HEK293T (cell line): Measurements from ENCODE around the gene TRIM7.

Experiments used
- CTCF ChIA-PET: fragments of 350-600 bp; formaldehyde crosslinking; extraction: SDS; loops from one replicate; lab custom pipeline; 2021; ENCODE audit warnings: antibody characterized with exemption, inconsistent platforms; lab: Yijun Ruan, JAX
- POLR2A ChIA-PET: fragments of 350-600 bp; formaldehyde crosslinking; extraction: SDS; loops from one replicate; lab custom pipeline; 2020; ENCODE audit warnings: antibody characterized with exemption, inconsistent platforms; lab: Yijun Ruan, JAX
- DNase-seq: peaks from one replicate; pipeline ENCODE4 v3.0.0; 2012; ENCODE audit warnings: mixed read lengths; ENCODE audit errors: extremely low spot score
- ARNT ChIP-seq: fragments of 450-650 bp; IDR thresholded peaks from 2 replicates; pipeline ENCODE4 v1.6.1; 2017; ENCODE audit warnings: mild to moderate bottlenecking
- BHLHE40 ChIP-seq: fragments of 450-650 bp; IDR thresholded peaks from 2 replicates; pipeline ENCODE4 v1.6.1; 2016; ENCODE audit warnings: mild to moderate bottlenecking, moderate library complexity, borderline replicate concordance
- CTBP1 ChIP-seq: fragments of 450-650 bp; IDR thresholded peaks from 2 replicates; pipeline ENCODE4 v1.6.1; 2016; ENCODE audit warnings: borderline replicate concordance
- ELF4 ChIP-seq: fragments of 450-650 bp; IDR thresholded peaks from 2 replicates; pipeline ENCODE4 v1.6.1; 2017; ENCODE audit warnings: antibody characterized with exemption
- FOXA1 ChIP-seq: fragments of 450-650 bp; IDR thresholded peaks from 2 replicates; pipeline ENCODE4 v1.6.1; 2016; ENCODE audit warnings: mild to moderate bottlenecking
- FOXK2 ChIP-seq: fragments of 450-650 bp; IDR thresholded peaks from 2 replicates; pipeline ENCODE4 v1.6.1; 2016; ENCODE audit warnings: mild to moderate bottlenecking
- HDGF ChIP-seq: fragments of 450-650 bp; IDR thresholded peaks from 2 replicates; pipeline ENCODE4 v1.6.1; 2017; ENCODE audit warnings: antibody characterized with exemption, borderline replicate concordance
- L3MBTL2 ChIP-seq: fragments of 450-650 bp; conservative IDR thresholded peaks from 2 replicates; pipeline ENCODE4 v1.6.1; 2016; ENCODE audit warnings: mild to moderate bottlenecking
- LEF1 ChIP-seq: fragments of 450-650 bp; IDR thresholded peaks from 2 replicates; pipeline ENCODE4 v1.6.1; 2017; ENCODE audit warnings: mild to moderate bottlenecking, borderline replicate concordance
- NFRKB ChIP-seq: fragments of 450-650 bp; IDR thresholded peaks from 2 replicates; pipeline ENCODE4 v1.6.1; 2016; ENCODE audit warnings: mild to moderate bottlenecking, moderate library complexity
- PKNOX1 ChIP-seq: fragments of 450-650 bp; IDR thresholded peaks from 2 replicates; pipeline ENCODE4 v1.6.1; 2016
- SP1 ChIP-seq: fragments of 450-650 bp; IDR thresholded peaks from 2 replicates; pipeline ENCODE4 v1.6.1; 2017
- SUZ12 ChIP-seq: fragments of 450-650 bp; IDR thresholded peaks from 2 replicates; pipeline ENCODE4 v1.6.1; 2016; ENCODE audit warnings: mild to moderate bottlenecking
- TARDBP ChIP-seq: fragments of 450-650 bp; IDR thresholded peaks from 2 replicates; pipeline ENCODE4 v1.6.1; 2016
- ZNF384 ChIP-seq: fragments of 450-650 bp; IDR thresholded peaks from 2 replicates; pipeline ENCODE4 v1.6.1; 2016

TRIM7 gene

DNA sequence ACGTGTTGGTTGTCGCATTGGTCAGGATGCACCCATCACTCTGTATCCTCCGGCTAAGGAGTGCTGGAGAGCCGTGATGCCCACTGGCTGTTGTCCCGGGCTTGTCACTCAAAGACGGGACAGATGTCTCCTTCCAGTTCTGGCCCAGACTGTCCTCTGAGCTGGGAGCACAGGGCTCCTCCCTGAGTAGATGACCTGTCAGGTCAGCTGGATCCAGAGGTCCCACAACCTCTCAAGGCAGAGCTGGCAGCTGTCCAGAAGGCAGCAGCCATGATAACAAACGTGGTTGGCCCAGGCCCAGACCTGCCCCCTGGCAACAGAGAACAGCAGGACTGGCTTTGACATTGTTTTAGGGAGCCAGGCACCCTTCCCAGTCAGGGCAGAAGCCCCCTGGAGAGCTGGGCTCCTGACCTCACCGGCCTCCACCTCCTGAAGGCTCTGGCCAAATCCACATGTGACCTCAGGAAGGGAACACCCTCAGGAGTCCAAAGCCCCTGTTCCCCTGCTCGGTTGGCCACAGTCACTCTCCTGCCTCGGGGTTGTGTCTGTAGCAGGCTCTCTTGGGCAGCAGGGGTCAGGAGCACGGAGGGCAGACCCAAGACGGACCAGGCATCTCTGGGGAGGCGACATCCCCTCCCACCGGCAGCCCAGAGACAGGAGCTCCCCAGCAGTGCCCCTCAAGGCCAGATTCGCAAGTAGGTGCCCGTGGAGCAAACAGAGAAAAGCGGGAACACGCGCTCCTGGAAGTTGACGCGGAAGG is 10.3 kb downstream of the TRIM7 start:
- TF ChIP-seq PKNOX1 (no peak), NFRKB (no peak), SUZ12 (no peak)
- no peak for DNase-seq
- ChIA-PET CTCF (no interaction called here), POLR2A (interaction anchor here (1.1 to 8.8 kb wide), 3 partner anchors 10 to 29 kb away, joined by 3 to 164 read pairs (median 4); partner anchors contain the start of gene TRIM7)

DNA sequence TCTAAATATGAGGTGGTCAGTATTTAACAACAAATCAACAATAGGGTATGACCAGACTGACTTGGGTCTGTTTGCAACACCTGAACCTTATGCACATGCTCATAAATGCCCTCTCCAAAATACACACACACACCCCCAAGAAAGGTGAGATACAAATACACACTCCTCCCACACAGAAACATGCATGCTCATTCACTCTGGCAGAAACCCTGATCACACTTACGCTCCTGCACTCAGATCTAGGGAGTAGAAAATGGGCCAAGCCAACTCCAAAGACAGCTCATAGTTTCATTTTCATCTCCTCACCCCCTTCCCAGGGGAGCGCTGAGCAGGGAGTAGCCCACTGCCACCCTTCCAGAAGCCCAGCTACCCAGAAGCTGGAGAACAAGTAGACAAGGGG is 11.3 kb downstream of the TRIM7 start:
- ChIA-PET CTCF (interaction anchor here (0.6 kb wide), 1 partner anchor 13 kb away, joined by 3 read pairs; no protein-coding TSS in a partner anchor), POLR2A (interaction anchor here (1.1 to 8.8 kb wide), 3 partner anchors 12 to 30 kb away, joined by 3 to 164 read pairs (median 4); partner anchors contain the start of gene TRIM7)
- DNase-seq, result no peak
- TF ChIP-seq CTBP1 (no peak), LEF1 (no peak), L3MBTL2 (no peak), FOXK2 (no peak), ELF4 (no peak), NFRKB (no peak), HDGF (no peak), TARDBP (no peak), SUZ12 (no peak), FOXA1 (no peak), PKNOX1 (no peak), SP1 (no peak), ARNT (no peak), ZNF384 (no peak)

DNA sequence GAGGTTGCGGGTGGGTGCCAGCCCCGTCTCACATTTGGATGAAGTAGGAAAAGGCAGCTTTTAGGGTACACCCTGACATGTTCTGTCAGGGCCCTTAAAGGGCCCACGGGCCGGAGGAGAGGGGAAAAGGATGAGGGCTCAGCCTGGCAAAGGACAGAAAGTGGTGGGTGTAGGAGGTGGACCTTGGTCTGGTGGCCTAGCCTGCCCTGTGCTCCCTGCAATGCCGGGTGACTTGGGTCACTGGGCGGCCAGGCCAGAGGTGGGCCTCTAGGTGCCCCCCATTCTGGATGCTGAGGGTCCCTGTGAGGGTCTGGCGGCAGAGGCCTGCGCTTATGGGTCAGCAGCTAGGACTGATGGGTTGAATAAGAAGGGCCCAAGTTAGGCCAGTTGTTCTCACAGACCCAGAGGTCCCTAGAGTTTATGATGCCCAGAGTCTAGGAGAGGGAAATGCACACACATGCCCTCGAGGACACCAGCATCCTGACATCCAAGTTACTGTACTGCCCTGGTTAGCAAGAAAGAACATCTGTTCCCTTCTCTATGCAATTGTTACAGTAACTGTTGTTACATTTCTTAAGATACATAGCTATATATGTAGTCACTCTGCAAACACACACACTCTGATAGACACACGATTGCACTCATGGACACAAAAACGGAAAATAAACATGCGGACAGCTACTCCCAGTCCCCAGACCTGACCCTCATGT is 12.5 kb downstream of the TRIM7 start:
- CTCF ChIA-PET, result interaction anchor here (0.8 to 1.5 kb wide), 2 partner anchors 12 to 14 kb away, joined by 3 to 7 read pairs; partner anchors contain the start of gene TRIM7
- POLR2A ChIA-PET, result interaction anchor here (1.0 to 8.8 kb wide), 11 partner anchors 13 to 55 kb away, joined by 3 to 164 read pairs (median 7); partner anchors contain the start of genes RACK1, TRIM41 and TRIM7
- TF ChIP-seq SUZ12, result no peak
- no peak for TF ChIP-seq ELF4
- no peak for TF ChIP-seq NFRKB
- no peak for TF ChIP-seq CTBP1
- no peak for TF ChIP-seq BHLHE40
- TF ChIP-seq SP1, result no peak
- no peak for TF ChIP-seq LEF1
- TF ChIP-seq TARDBP, result no peak
- TF ChIP-seq FOXK2, result no peak
- no peak for TF ChIP-seq FOXA1
- DNase-seq, result no peak

GRCh38 chr5:181191526-181192336 is 13.3 kb downstream of the TRIM7 start:
- CTCF ChIA-PET, result interaction anchor here (0.8 to 1.5 kb wide), 2 partner anchors 13 to 15 kb away, joined by 3 to 7 read pairs; partner anchors contain the start of gene TRIM7
- no peak for TF ChIP-seq BHLHE40
- TF ChIP-seq L3MBTL2, result no peak
- TF ChIP-seq LEF1, result no peak
- TF ChIP-seq NFRKB, result no peak
- TF ChIP-seq ZNF384, result no peak
- TF ChIP-seq ELF4, result peak; percentile 90
- no peak for TF ChIP-seq PKNOX1
- TF ChIP-seq HDGF, result no peak
- TF ChIP-seq CTBP1, result 0 out of 2 replicates have a peak, but pooled peaks have one; percentile 46
- peak; percentile 50; the same call in 1 of the 2 replicates for TF ChIP-seq ARNT
- DNase-seq, result peak; percentile 93
- POLR2A ChIA-PET, result interaction anchor here (0.6 to 8.8 kb wide), 16 partner anchors 13 to 374 kb away, joined by 3 to 164 read pairs (median 4); partner anchors contain the start of genes RACK1, TRIM41 and TRIM7

DNA sequence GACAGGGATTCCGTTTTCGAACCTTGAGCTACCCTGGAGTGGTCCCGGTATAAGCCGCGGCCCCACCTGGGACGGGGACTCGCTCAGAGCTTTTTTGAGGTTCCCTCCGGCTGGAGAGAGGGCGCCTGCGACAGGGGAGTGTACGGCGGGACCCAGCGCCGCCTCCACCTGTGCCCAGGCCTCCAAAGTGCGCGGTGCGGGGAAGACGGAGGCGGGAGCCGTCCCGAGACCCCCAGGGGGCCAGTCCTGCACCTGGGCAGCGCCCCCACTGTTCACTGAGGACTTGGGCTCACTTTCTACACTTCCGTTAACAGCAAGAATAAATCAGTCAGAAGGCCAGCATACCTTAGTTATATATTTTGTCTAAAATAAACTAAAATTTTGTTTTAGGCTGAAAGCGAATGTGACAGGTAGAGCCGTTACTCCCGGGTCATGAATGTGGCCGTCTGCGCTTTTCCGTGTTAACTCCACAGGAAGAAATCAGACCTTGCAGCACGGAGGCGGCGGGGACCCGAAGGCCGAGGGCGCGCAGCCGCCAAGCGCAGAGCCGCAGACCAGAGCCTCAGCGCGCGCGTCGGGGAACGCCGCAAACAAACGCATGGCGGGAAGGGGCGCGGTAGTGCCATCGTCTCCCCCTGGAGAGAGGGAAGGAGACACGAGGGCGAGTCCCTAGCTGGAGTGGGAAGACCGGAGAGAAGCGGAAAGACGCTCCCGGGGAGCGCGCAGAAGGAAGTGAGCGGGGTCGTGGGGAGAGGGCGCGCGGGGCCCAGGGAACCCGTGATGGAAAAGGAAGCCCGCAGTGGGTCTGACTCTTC is 14.1 kb downstream of the TRIM7 start:
- no peak for DNase-seq
- ChIA-PET CTCF (interaction anchor here (0.9 to 4.8 kb wide), 6 partner anchors 9 to 23 kb away, joined by 3 to 19 read pairs (median 5); partner anchors contain the start of gene TRIM7), POLR2A (interaction anchor here (0.6 to 8.8 kb wide), 20 partner anchors 14 to 373 kb away, joined by 3 to 164 read pairs (median 4); partner anchors contain the start of genes RACK1, TRIM41 and TRIM7)
- TF ChIP-seq TARDBP, result no peak
- TF ChIP-seq HDGF, result no peak
- TF ChIP-seq ELF4, result no peak
- TF ChIP-seq L3MBTL2, result peak; percentile 89
- TF ChIP-seq PKNOX1, result no peak
